ENCODE measurements around the gene LOXL3.

LOXL3 gene

GRCh38 chr2:74556831-74557370 is 3.2 kb upstream of the LOXL3 start:
- no peak for DNase-seq (ENCODE audit: low read depth)
- H3K4me3 ChIP-seq (ENCODE audit: low read depth, low read length): no peak overlapping the region
- TF ChIP-seq, protein P1, sequence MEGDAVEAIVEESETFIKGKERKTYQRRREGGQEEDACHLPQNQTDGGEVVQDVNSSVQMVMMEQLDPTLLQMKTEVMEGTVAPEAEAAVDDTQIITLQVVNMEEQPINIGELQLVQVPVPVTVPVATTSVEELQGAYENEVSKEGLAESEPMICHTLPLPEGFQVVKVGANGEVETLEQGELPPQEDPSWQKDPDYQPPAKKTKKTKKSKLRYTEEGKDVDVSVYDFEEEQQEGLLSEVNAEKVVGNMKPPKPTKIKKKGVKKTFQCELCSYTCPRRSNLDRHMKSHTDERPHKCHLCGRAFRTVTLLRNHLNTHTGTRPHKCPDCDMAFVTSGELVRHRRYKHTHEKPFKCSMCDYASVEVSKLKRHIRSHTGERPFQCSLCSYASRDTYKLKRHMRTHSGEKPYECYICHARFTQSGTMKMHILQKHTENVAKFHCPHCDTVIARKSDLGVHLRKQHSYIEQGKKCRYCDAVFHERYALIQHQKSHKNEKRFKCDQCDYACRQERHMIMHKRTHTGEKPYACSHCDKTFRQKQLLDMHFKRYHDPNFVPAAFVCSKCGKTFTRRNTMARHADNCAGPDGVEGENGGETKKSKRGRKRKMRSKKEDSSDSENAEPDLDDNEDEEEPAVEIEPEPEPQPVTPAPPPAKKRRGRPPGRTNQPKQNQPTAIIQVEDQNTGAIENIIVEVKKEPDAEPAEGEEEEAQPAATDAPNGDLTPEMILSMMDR (IDR thresholded peaks at IDR 0.05; ENCODE audit: low read depth, low read length, missing control alignments): no peak

DNA sequence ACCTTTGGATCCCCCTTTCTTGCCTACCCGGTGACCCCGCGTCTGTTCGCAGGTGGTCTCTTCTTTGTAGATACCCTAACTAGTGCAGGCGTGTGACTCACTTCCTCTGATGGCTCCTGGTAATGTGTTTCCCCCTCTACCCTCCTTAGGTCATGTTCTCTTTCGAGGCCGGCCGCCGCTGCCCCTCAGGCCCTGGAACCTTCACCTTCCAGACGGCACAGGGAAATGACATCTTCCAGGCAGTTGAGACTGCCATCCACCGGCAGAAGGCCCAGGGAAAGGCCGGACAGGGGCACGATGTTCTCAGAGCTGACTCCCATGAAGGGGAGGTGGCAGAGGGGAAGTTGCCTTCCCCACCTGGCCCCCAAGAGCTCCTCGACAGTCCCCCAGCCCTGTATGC is 2.4 kb upstream of the LOXL3 start:
- TF ChIP-seq, protein P1 (IDR thresholded peaks at IDR 0.05; ENCODE audit: low read depth, low read length, missing control alignments): no peak
- DNase-seq (ENCODE audit: low read depth): no peak
- H3K4me3 ChIP-seq (ENCODE audit: low read depth, low read length): peak overlapping the region; percentile 84

DNA sequence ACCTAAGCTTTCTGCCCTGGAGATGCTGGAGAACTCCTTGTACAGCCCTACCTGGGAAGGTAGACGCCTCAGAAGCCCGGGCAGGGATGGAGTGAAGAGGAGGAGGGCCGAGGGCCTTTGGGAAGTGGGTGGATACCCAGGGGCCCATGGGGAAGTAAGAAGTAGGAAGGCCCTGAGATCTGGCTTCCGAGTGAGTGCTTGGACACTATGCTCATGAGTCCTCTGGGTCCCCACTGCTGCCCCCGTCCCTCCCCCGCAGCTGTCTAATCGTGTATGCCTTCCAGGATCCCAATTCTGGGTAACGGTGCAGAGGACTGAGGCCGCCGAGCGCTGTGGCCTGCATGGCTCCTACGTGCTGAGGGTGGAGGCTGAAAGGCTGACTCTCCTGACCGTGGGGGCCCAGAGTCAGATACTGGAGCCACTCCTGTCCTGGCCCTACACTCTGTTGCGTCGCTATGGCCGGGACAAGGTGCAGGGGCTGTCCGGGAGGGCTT is 1.9 kb upstream of the LOXL3 start:
- no peak for DNase-seq (ENCODE audit: low read depth)
- TF ChIP-seq, protein P1 (IDR thresholded peaks at IDR 0.05; ENCODE audit: low read depth, low read length, missing control alignments): no peak
- peak overlapping the region; percentile 84 for H3K4me3 ChIP-seq (ENCODE audit: low read depth, low read length)

DNA sequence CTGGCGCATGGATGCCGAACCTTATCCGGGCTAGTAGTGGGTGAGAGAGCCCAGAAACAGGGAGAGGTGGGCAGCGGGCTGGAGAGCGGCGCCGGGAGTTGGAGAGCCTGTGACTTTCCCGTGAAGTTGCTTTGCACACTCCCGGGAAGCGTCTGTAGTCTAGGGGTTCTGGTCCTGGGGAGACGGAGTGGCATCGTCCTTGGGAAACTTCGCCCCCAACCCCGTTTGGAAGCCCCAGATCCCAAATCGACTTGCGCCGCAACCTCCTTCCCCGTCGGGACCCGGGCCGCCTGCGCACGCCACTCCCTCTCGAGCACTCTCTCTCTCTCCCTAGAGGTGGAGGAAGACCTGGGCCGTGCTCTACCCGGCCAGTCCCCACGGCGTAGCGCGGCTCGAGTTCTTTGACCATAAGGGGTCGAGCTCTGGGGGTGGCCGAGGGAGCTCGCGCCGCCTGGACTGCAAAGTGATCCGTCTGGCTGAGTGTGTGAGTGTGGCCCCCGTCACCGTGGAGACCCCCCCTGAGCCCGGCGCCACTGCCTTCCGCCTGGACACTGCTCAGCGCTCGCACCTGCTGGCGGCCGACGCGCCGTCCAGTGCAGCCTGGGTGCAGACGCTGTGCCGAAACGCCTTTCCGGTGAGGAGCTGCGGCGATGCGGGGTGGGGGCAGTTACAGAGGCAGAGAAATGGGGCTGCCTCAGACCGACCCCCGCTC is 1.2 kb upstream of the LOXL3 start:
- no peak for DNase-seq (ENCODE audit: low read depth)
- peak overlapping the region; percentile 84 for H3K4me3 ChIP-seq (ENCODE audit: low read depth, low read length)
- TF ChIP-seq, protein P1 (IDR thresholded peaks at IDR 0.05; ENCODE audit: low read depth, low read length, missing control alignments): no peak

GRCh38 chr2:74552914-74553811 is 579 bp downstream of the LOXL3 start:
- DNase-seq (ENCODE audit: low read depth): no peak
- H3K4me3 ChIP-seq (ENCODE audit: low read depth, low read length): peak overlapping the region; percentile 84
- TF ChIP-seq, protein P1 (IDR thresholded peaks at IDR 0.05; ENCODE audit: low read depth, low read length, missing control alignments): no peak

DNA sequence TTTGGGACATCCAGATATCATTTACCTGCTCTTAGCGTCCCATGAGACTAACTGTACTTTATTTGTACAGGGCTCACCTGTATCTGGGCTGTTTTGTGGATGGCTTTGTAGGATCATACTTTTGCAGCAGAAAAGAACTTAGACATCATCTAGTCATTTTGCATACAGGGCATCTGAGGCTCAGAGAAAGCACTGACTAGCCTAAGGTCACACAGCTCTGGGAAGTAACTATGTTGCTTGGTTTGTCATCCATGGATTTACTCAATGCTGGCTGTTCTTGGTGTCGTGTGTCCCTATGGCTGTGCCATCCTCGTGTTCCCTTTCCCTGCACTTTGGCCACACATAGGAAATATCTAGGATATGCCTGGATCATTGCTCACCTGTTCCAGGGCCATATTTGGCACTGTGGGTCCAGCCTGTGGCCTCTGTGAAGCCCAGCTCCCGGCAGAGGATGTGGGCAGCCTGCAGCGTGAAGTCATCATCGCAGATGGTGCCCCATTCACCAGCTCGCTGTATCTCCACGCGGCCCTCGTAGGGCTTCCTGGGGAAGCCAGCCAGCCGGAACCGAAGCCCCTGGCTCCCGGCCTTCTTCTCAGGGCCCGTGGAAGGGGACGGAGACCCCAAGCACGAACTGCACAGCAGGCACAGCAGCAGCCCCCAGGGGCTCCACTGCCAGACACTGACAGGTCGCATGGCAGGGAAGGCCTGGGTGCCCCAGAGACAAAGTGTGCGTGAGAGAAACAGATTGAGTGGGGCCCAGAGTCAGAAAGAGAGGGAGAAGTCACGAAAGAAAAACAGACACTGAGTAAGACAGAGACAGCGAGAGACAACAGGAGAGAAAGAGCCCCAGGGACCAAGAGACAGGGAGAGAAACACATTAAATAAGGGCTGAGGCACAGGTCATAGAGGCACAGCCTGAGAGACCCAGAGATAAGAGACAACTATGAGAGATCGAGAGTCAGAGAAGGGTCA is 1.5 kb downstream of the LOXL3 start:
- TF ChIP-seq, protein P1 (IDR thresholded peaks at IDR 0.05; ENCODE audit: low read depth, low read length, missing control alignments): no peak
- no peak for DNase-seq (ENCODE audit: low read depth)
- peak overlapping the region; percentile 84 for H3K4me3 ChIP-seq (ENCODE audit: low read depth, low read length)

Measured in GM12864 (cell line).